ENCODE measurements around the gene OR3A1.
"Not testable (repeated sequence)": the region's sequence is repeated elsewhere in the genome, so short reads cannot be mapped to it uniquely, and the experiment has no call there.

GRCh38 chr17:3293548-3293947, 4.6 kb downstream of the OR3A1 start:
- TF ChIP-seq, protein P1, sequence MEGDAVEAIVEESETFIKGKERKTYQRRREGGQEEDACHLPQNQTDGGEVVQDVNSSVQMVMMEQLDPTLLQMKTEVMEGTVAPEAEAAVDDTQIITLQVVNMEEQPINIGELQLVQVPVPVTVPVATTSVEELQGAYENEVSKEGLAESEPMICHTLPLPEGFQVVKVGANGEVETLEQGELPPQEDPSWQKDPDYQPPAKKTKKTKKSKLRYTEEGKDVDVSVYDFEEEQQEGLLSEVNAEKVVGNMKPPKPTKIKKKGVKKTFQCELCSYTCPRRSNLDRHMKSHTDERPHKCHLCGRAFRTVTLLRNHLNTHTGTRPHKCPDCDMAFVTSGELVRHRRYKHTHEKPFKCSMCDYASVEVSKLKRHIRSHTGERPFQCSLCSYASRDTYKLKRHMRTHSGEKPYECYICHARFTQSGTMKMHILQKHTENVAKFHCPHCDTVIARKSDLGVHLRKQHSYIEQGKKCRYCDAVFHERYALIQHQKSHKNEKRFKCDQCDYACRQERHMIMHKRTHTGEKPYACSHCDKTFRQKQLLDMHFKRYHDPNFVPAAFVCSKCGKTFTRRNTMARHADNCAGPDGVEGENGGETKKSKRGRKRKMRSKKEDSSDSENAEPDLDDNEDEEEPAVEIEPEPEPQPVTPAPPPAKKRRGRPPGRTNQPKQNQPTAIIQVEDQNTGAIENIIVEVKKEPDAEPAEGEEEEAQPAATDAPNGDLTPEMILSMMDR (IDR thresholded peaks at IDR 0.05): not testable (repeated sequence)
- not testable (repeated sequence) for TF ChIP-seq POLR2A, POLR2AphosphoS5, EP300 (IDR thresholded peaks at IDR 0.05)
